ENCODE data around the gene RAB39B. TPM values are rescaled to one million over a fixed set of nuclear protein-coding genes. Genes with fewer than 3 reads are reported as not detected.

Gene RAB39B
- total RNA-seq, 6 experiments from 2014 or later = 0.05 to 0.28 (median 0.19) TPM

GRCh38 chrX:155266439-155266838, 2.1 kb upstream of the RAB39B start:
- Mint-ChIP-seq H3K36me3 (ENCODE audit: low read depth) (no peaks in the 10 kb centered on the region), H3K4me3 (no peak overlapping the region), H3K9me3 (no peaks in the 10 kb centered on the region), H3K4me1 (ENCODE audit: low read depth) (no peaks in the 10 kb centered on the region), H3K27me3 (ENCODE audit: insufficient read depth) (no peaks in the 10 kb centered on the region), H3K27ac (no peak overlapping the region)
- TF ChIP-seq, protein P1, sequence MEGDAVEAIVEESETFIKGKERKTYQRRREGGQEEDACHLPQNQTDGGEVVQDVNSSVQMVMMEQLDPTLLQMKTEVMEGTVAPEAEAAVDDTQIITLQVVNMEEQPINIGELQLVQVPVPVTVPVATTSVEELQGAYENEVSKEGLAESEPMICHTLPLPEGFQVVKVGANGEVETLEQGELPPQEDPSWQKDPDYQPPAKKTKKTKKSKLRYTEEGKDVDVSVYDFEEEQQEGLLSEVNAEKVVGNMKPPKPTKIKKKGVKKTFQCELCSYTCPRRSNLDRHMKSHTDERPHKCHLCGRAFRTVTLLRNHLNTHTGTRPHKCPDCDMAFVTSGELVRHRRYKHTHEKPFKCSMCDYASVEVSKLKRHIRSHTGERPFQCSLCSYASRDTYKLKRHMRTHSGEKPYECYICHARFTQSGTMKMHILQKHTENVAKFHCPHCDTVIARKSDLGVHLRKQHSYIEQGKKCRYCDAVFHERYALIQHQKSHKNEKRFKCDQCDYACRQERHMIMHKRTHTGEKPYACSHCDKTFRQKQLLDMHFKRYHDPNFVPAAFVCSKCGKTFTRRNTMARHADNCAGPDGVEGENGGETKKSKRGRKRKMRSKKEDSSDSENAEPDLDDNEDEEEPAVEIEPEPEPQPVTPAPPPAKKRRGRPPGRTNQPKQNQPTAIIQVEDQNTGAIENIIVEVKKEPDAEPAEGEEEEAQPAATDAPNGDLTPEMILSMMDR (IDR thresholded peaks at IDR 0.05) = no peak
- DNase-seq = no peak

DNA sequence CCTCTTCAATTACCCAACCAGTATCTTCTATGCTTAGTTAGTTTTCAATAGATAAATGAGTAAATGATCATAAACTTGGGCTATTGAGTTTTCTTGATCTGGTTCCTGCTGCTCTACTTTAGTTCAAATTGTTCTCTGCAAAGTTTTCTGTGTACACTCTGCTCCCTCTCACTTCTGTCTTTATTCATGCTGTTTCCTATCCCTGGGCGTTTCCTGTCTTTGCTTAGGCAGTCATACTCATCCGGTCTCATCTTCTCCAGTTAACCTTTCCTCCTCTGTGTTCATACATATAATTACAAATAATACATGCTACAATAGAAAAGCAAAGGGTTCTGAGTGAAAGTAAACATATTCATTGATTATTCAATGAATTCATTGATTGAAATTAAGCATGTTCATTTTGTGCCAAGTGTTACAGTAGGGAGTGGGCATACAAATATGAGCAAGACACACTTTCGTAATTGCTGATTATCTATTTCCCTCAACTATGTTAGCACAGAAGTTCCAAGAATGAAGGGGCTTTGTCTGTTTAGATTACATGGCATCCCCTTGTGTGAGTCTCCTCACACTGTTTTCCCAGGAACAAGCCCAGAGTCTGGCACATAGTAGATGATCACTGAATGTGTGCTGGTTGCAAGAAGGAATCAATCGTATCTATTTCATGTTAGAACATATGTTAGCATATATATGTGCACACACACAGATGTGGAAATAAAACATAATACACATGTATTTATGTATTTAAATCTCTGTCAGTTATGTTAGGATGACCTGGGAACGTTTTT, 1.1 kb downstream of the RAB39B start:
- Mint-ChIP-seq H3K4me3 (no peak overlapping the region), H3K27ac (no peak overlapping the region), H3K36me3 (ENCODE audit: low read depth) (no peaks in the 10 kb centered on the region)

GRCh38 chrX:155259752-155260151, 4.5 kb downstream of the RAB39B start:
- no peaks in the 10 kb centered on the region; the same call in 1 of the 2 replicates for H3K27me3 Mint-ChIP-seq (ENCODE audit: insufficient read depth)
- DNase-seq = no peak
- H3K4me1 Mint-ChIP-seq (ENCODE audit: low read depth) = no peaks in the 10 kb centered on the region
- no peaks in the 10 kb centered on the region for H3K9me3 Mint-ChIP-seq
- TF ChIP-seq, protein P1 (IDR thresholded peaks at IDR 0.05) = no peak
- H3K4me3 Mint-ChIP-seq = no peak overlapping the region
- no peaks in the 10 kb centered on the region for H3K36me3 Mint-ChIP-seq (ENCODE audit: low read depth)
- no peak overlapping the region for H3K27ac Mint-ChIP-seq

More for the DNA sequence above, 1.1 kb downstream of the RAB39B start:
- no peak for DNase-seq
- TF ChIP-seq, protein P1 (IDR thresholded peaks at IDR 0.05) = no peak
- Mint-ChIP-seq H3K4me1 (ENCODE audit: low read depth) (no peaks in the 10 kb centered on the region), H3K27me3 (ENCODE audit: insufficient read depth) (no peaks in the 10 kb centered on the region), H3K9me3 (no peaks in the 10 kb centered on the region)

DNA sequence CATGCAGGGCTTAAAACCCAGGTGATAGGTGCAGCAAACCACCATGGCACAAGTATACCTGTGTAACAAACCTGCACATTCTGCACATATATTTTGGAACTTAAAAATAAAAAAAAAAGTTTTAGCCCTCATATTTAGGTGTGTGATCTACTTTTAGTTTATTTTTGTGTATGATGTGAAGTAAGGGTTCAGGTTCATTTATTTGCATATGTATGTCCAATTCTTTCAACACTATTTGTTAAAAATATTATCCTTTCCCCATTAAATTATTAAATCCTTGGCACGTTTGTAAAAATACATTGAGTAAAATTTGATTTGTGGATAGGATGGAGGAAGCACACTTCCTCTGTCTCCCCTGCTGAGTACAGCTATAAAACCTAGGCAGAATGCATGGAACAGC, 12.9 kb downstream of the RAB39B start:
- Mint-ChIP-seq H3K4me1 (ENCODE audit: low read depth) (no peaks in the 10 kb centered on the region), H3K27ac (no peak overlapping the region), H3K9me3 (no peaks in the 10 kb centered on the region), H3K36me3 (ENCODE audit: low read depth) (no peaks in the 10 kb centered on the region), H3K4me3 (no peak overlapping the region), H3K27me3 (ENCODE audit: insufficient read depth) (no peaks in the 10 kb centered on the region; the same call in 1 of the 2 replicates)
- DNase-seq = no peak
- TF ChIP-seq, protein P1 (IDR thresholded peaks at IDR 0.05) = no peak

DNA sequence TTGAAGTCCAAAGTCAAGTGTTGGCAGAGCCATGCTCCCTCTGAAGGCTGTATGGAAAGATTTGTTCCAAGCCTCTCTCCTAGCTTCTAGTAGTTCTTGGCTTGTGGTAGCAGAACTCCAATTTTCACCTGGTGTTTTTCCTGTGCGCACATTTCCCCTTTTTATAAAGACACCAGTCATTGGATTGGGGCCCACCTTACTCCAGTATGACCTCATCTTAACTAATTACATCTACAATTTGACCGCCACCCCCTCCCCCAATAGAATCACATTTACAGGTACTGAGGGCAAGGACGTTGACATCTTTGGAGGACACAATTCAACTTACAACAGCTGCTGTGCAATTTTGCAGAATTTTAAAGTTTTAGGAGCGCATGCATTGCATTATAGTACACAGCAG, 16.8 kb downstream of the RAB39B start:
- TF ChIP-seq, protein P1 (IDR thresholded peaks at IDR 0.05) = no peak
- DNase-seq = no peak
- H3K27me3 Mint-ChIP-seq (ENCODE audit: insufficient read depth) = no peaks in the 10 kb centered on the region
- no peaks in the 10 kb centered on the region for H3K9me3 Mint-ChIP-seq
- H3K4me3 Mint-ChIP-seq = no peak overlapping the region
- H3K27ac Mint-ChIP-seq = no peak overlapping the region
- H3K4me1 Mint-ChIP-seq (ENCODE audit: low read depth) = no peaks in the 10 kb centered on the region
- H3K36me3 Mint-ChIP-seq (ENCODE audit: low read depth) = no peaks in the 10 kb centered on the region
